ENCODE results near the gene FAM114A1. TPM values are rescaled to one million over a fixed set of nuclear protein-coding genes. Genes with fewer than 3 reads are reported as not detected.
"Not testable (repeated sequence)": the region's sequence is repeated elsewhere in the genome, so short reads cannot be mapped to it uniquely, and the experiment has no call there.

FAM114A1 gene
- polyA plus RNA-seq, 3 donors, result 29.4 to 35.3 (median 29.5) TPM

DNA sequence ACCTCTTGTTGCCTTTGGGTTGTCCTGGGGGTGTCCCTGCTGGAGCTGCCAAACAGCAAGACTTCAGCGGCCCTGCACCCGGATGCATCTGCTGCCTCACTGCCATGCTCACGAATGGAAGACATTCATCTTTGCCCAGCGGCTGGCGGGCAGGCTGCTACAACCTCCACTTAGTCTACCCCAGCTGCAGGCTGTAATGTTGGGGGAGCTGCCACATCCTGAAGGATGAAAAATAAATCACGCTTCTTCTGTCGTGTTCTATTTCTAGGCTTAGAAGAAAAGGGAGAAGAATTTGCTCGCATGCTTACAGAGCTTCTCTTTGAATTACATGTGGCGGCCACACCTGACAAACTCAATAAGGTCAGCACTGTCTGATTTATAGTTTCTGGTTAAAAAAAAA is 61.4 kb downstream of the FAM114A1 start:
- DNase-seq, result no peak

DNA sequence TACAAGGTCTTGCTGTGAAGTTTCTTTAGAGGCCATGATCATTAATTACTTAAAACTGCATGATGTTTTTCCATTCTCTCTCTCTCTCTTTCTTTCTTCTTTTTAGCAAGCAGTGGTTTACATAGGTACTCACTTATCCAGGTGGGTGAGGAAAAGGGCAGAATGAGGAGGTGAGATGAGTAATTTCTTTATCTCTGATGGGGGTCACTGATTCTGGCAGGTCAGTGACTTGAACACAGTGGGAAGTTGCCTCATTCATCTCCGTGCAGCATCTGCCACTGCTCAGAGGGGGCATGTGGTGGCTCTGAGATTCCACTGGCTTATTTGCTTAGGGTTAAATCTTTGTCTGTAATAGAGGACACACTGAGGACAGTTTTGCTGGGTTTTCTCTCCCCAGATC is 62.6 kb downstream of the FAM114A1 start:
- DNase-seq, result no peak

DNA sequence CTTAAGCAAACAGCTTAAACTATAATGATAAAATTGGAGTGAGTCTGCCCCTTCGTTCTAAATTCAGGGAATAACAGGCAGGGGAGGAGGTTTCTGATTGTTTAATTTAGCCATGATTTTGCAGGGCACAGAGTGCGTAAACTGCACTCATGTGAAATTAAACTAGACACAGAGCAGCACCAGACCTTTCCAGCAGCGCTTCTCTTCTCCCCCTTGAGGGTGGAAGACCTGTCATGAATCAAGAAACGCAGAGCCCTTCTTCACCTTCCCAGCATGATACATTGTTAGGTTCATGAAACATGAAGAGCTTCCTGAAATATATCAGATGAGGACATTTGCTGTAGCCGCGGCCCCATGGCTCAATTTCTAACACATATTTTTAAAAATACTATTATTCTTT is 63.1 kb downstream of the FAM114A1 start:
- no peak for DNase-seq

DNA sequence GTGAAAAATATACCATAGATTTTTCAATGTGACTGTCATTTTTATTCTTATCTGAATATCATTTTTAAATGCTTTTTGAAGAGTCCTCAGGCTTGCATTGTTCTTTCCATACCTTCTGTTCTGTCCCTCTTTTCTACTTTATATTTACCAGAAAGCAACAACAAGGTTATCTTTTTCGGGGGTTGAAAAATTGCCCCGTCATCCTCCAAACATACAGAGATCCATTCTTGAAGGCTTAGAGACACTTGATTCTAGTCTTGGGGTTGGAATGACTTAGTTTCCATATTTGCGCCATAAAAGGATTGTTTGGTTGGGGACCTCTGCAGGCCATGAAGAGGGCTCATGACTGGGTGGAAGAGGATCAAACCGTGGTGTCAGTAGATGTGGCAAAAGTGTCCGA is 63.5 kb downstream of the FAM114A1 start:
- no peak for DNase-seq

DNA sequence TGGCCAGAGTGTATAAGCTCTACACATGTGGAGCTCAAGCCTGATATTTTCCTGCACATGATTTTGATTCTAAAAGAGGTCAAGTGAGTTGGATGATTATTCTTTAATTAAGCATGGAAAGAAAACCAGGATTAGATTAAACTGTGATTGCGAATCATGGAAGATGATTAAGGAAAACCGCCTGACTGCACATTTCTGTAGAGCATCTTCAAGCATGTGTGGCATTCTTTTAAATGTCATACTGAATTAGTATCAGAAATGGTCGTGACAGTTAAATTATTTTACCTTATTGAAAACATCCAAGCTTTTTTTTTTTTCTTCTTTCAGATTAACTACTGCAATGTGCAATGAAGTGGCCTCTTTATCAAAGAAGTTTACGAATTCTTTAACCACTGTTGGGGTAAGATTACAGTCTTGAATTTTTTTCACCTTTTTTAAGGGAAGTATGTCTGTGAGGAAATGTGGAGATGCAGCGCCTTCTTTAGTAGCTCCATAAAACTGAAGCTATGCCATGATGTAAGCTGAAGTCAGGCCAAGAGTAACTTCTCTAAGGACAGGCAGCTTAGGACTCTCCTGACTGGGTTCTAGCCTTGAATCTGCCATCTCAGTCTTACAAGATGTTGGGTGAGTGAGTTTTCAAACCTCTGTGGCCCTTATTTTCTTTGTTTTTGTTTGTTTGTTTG is 67.9 kb downstream of the FAM114A1 start:
- DNase-seq, result no peak

DNA sequence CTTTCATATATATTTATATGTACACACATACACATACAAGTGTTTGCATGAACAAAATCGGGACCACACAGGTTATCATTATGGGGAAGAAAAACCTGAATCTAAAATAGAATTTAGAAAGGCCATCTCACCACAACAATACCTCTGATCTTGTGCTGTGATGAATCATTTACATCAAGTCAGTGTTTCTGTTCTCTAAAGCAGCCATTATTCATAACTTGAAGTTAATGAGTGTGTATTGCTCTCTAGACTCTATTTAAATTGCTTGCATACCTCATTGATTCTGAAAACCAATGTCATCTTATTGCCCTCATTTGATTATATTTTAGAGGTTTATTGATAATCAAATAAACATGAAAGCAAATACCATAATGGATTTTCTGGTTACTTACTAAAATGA is 71.6 kb downstream of the FAM114A1 start:
- DNase-seq, result no peak

DNA sequence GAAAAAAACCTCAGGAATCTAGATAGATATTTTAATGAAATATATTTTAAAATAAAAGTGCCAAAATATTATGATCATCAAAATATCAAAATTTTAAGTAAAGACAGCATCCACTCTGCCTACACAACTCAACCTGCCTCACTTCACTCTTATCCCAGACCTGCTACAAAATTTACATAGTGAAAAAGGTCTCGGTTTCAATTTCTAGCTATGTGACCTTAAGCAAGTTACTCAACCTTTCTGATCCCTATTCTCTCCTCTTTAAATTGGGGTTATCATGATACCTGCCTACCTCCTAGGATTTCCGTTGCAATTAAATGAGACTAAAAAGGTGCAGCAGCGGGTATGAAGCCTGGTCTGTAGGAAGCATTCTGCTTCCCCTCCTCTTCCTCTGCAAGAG is 72.9 kb downstream of the FAM114A1 start:
- DNase-seq, result no peak

DNA sequence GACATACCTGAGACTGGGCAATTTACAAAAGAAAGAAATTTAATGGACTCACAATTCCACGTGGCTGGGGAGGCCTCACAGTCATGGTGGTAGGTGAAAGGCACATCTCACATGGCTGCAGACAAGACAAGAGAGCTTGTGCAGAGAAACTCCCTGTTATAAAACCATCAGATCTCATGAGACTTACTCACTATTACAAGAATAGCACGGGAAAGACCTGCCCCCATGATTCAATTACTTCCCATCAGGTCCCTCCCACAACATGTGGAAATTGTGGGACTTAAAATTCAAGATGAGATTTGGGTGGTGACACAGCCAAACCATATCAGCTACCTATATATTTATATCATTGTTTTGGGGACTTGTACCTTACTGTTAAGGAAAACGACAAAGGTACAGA is 74.3 kb downstream of the FAM114A1 start:
- not testable (repeated sequence) for DNase-seq

DNA sequence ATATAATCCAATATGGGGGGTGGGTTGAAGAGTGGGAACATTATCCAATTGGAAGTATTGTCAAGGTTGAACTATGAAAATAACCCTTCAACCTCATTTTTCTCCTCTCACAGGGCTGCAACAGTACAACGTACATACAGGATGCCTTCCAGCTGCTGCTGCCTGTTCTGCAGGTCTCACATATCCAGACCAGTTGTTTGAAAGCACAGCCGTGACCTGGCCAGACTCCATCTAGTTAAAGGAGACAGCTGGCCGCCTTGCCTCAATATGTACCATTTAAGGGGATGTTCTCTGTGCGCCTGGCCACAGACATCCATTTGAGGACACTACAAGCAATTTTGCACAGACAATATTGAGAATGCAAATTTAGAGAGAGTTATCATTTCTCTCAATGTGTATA is 75.7 kb downstream of the FAM114A1 start:
- DNase-seq, result peak; percentile 80

DNA sequence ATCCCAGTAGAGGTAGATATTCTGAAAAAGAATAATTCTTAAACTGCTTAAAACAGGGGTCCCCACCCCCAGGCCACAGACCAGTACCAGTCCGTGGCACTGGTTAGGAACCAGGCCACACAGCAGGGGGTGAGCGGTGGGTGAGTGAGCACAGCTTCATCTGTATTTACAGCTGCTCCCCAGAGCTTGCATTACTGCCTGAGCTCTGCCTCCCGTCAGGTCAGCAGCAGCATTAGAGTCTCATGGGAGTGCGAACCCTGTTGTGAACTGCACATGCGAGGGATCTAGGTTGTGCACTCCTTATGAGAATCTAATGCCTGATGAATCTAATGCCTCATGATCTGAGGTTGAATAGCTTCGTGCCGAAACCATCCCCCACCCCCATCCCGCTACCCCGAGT is 76.8 kb downstream of the FAM114A1 start:
- no peak for DNase-seq

DNA sequence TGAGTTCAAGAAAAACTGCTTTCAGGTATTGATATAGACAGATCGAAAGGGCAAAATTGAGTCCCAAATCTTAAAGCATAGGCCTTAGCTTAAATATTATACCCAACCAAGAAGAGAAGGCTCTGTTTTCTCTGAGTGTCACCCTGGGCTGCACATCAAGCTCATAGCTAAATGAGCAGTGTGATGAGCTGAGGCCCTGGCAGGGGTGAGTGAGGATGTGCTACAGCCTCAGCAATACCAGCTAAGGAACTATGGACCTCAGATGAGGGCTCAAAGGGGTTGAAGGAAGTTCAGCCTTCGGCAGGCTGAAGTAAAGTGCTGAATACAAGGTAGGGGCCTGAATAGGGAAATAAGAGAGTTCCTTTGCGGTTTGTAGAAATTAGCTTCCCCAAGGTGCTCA is 79.3 kb downstream of the FAM114A1 start:
- no peak for DNase-seq

DNA sequence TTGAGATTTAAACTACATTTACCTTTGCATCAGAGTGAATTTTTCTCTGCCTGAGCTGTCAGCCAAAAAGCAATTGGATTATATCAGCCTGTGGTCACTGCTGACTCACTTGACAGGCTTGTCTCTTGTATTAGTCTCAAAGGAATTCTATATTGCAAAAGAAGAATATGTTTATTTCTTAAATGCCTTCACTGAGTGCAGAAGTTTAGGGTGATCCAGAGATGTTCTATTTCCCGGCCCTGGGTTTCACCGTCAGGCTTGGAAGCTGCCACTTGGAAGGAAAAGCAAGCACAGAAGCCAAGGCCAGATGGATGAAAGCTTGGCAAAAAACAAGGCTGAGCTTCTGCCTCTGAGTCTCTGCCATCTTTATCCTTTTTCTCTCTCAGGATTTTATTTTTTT is 80.9 kb downstream of the FAM114A1 start:
- no peak for DNase-seq

DNA sequence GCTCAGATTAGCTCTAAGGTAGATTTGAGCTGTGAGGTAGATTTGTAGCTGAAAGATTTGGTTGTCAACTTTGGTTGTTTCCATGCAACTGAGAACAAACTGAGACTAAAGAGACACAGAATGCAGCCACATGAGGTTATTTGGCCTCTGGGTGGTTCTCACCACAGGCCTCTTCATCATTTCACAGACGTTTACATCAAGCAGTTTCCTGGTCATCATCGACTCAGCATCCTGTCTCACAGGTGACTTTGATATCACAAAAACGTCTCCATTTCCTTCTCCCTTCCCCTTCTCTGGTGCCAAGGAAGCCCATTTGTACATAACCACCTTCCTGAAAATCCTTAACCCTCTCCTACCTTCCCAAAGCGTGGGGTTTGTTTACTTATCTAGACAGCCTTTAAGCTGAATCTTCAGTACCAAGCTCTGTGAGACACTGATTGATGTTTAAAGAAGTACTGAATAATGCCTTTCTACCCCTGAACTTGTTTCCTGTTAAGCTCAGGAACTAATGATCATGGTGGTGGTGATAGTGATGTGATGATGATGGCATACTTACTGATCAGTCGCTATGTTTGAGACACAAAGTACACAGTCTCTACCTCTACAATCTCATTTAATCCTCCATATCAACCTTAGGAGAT is 81.9 kb downstream of the FAM114A1 start:
- no peak for DNase-seq

DNA sequence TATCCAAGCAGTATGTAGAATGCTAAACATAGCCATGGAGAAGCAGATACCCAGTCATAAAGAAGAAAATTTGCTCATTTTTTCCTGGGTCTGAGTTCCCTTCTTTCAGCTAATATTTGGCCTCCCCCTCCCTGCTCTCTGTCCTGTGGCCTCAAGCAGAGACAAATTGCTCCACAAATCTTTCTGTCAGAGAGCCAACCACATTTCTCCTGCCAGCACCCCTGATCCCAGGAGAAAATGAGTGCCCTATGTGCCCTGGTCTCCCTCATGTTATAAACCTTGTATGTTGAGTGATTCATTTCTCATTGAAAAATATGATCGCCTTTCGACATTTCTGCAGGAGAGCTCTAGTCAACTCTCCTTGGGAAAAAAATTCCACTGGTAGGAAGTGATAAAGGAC is 82.6 kb downstream of the FAM114A1 start:
- no peak for DNase-seq

DNA sequence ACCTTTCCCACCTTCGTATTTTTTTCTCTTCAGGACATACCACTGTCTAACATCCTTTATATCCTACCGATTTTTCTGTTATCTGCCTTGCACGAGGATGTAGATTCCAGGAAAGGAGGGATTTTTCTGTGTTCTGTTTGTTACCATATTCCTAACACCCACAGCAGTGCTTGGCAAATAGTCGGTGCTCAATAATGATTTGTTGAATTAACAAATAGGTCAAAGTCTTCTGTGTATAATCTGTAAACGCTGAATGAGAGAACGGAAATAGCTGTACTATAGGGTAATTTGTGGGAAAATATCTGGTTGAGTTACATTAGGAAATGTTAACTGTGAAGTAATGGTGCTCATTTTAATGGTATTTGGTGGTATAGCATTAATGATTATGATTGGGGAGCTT is 83.1 kb downstream of the FAM114A1 start:
- DNase-seq, result no peak

DNA sequence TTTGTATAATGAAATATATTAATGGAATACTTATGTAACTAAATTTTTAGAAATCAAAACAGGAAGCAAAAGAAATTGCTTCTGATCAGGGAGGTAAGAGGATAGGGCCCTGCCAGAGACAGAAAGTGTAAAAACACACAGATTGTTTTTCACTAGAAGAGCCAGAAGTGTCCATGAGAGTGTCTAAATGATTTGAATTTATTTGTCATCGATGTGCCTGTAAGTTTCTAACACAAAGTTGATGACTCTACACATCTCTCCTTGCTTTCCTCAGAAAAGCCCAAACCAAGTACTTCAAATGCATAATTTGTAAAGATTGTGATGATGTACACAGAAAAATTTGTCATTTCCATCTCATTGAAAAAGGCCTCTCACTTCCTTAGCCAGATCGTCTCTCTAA is 84.0 kb downstream of the FAM114A1 start:
- DNase-seq, result no peak

DNA sequence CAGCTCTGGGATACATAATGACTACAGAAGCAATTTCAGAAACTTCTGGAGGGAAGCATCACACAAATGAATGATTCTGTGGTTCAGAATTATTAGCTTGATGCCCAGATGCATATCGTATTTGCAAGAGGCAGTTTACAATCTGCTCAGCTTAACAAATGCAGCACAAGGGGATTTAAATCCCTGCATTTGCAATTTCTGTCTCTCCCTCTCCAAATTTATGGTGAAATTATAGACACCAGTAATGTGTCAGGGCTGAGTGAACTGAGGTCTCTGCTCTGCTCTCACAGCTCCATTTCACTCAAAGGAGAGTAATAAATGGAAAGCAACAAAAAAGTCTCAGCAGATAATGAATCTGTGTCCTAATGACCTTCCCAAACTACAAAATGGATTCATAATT is 84.4 kb downstream of the FAM114A1 start:
- no peak for DNase-seq

DNA sequence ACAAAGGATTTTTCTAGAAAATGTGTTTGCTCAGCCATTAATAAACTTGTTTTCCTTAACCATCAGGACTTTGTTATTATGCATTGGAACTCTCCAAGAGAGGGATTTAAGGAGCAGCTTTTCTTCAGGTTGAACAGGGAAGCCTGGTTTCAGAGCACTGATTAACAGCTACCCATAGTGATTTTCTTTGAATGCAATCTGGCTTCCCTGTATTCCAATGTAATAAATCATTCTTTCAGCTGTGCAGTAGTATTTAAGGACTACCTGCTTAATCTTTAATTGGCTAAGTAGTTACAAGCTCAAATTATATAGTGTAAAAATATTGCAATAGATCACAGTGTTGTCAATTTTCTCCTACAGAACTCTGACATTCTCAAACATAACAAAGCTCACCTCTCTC is 87.1 kb downstream of the FAM114A1 start:
- DNase-seq, result no peak

DNA sequence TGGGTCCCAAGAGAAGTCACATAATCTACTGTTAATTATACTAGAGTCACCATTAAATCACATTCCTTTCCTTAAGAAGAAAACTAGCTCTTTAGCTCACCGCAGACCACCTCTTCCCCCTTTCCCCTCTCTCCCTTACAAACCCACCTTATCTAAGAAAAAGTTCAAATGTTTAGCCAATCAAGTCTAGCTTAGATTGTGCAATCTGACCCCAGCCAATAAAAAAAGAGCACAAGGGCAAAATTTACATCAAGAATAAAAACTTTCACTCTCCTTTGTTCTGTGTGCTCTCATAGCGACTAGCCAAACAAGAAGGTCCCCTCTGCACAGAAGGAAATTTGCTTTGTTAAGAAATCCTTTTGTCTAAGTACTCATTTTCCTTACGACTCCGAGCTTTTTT is 88.4 kb downstream of the FAM114A1 start:
- no peak for DNase-seq

DNA sequence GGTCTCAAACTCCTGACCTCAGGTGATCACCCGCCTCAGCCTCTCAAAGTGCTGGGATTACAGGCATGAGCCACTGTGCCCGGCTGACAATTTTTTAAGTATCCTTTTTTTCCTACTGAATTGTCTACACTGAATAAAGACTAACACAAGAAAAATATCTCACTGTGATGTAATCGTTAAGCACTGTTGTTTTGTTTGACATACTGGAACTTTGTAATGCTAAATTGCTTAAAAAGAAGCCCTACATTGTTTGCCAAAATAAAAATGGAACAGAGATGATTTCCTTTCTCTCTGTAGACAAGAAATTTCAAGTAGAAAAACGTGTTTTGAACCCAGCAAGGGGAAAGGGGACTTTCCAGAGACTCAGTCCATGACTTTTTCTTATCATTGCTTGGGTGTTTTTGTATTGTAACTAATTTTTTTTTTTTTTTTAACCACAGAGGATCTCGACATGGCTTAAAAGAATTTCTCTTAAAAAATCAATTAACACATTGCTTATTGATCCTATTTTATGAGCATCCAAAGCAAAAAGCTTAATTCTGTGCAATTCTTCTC is 89.7 kb downstream of the FAM114A1 start:
- DNase-seq, result no peak

DNA sequence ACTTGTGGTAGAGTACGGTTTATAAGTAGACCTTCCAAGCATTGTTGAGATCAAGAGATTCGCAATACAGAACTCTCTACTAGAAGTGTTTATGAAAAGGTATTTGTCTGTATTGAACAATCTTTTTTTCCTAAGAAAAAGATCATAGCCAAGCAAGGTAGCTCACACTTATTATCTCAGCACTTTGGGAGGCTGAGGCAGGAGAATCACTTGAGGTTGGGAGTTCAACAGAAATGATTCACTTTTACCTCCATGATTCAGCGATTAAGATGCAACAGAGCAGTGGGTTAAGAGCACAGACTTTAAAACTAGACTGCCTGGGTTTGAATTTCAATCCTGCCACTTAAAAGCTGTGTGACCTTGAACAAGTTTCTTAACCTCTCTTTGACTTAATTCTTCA is 90.3 kb downstream of the FAM114A1 start:
- DNase-seq, result no peak

DNA sequence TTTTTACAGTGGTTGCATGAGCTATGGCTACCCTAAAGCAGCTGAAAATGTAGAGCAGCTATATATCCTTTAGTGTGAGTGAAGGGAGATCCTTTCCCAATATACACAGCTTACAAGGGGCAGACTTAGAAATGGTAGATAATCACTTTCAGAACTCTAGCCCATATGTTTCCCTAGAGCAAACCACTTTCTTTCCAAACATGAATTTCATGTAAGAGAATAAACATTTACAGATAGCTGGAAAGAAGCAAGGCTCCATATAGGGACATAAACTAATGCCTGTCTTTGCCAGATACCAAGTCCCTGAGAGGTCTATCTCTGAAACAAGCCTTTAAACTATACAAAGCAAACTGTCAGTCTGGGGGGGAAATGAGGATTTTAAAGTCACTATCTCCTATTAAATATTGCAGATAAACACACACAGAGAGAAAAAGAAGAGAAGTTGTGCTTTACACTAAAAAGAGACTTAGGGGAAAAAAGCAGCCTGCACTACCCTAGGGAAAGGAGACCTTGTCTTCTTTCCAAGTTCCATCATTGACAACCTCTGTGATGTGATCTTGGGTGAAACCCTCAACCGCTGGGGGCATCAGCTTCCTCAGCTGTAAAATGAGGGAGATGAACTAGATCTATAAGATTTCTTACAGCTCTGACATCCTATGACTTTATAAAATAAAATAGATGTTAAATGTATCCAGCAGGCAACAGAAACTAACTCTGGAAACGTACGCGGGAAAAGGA is 91.0 kb downstream of the FAM114A1 start:
- no peak for DNase-seq

DNA sequence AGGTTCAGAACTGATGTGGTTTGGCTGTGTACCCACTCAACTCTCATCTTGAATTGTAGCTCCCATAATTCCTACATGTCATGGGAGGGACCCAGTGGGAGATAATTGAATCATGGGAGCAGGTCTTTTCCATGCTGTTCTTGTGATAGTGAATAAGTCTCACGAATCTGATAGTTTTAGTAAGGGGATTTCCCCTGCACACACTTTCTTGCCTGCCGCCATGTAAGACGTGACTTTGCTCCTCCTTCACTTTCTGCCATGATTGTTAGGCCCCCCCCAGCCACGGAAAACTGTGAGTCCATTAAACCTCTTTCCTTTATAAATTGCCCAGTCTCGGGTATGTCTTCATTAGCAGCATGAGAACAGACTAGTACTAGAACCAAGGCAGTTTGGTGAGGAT is 91.6 kb downstream of the FAM114A1 start:
- DNase-seq, result not testable (repeated sequence)
